Lower leg skin (tissue), 4 donors: ENCODE measurements around the gene CHRM1. TPM values are rescaled to one million over a fixed set of nuclear protein-coding genes. Genes with fewer than 3 reads are reported as not detected.
"Not testable (repeated sequence)": the region's sequence is repeated elsewhere in the genome, so short reads cannot be mapped to it uniquely, and the experiment has no call there.

Source experiments
- DNase-seq, 2 donors: peaks; one replicate each; pipeline ENCODE4 v3.0.0-alpha.2; 2019; ENCODE audit warnings: low spot score in 2 of 2
- H3K4me3 ChIP-seq: fragments of 200-600 bp; sonication (generic); 2 replicates; pipeline ENCODE4 v1.5.1; 2017; ENCODE audit warnings: mild to moderate bottlenecking, low read depth; ENCODE audit not compliant: poor library complexity, severe bottlenecking
- CTCF ChIP-seq, 3 donors: fragments of 450-650 bp; IDR thresholded peaks; one replicate each; pipeline ENCODE4 v1.5.1; 2016; ENCODE audit warnings: antibody characterized with exemption in 3 of 3, mild to moderate bottlenecking in 3 of 3, moderate library complexity in 2 of 3
- POLR2A ChIP-seq, 2 donors: fragments of 450-650 bp; IDR thresholded peaks; one replicate each; pipeline ENCODE4 v1.6.1; 2016 to 2017; ENCODE audit warnings: antibody characterized with exemption in 2 of 2, mild to moderate bottlenecking in 1 of 2, moderate library complexity in 1 of 2
- WGBS, 2 donors: methylation state at CpG; one replicate each; pipeline ENCODE4 v1.1.5; 2018; 5-methylcytosine and 5-hydroxymethylcytosine counted together
- intact Hi-C: fragments of 100-400 bp; cut with DNase I; formaldehyde crosslinking; loops from one replicate; pipeline ENCODE4 v1.15.0; 2023; ENCODE audit warnings: low total_unique reads
- total RNA-seq, 4 donors: library from RNA; depleted of rRNA; stranded (reverse); fragments of >200 nt; gene quantifications; one replicate each; pipeline ENCODE4 v1.1.0, GENCODE V29; 2016

The CHRM1 gene
- total RNA-seq, 4 donors from 2014 or later = 1.5 to 7.6 (median 4.5) TPM

DNA sequence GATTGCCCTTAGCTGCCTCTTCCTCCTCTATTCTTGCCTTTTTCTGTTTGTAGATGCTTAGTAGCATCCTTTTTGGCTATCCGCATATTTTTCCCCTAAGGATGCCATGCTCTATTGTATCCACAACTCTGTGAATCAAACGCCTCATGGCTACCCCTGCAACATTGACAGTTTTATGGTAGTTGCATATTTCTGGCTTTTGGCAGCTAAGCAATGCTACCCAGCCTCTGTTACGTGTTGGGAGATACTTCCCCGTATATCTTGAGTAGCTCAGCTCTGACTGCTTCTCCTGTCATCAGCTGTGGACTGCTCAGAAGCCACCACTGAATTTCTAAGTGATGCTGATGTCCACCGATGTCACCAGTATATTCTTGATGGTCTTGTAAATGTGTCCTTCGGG is 55.5 kb downstream of the CHRM1 start:
- DNase-seq = no peak
- TF ChIP-seq POLR2A (IDR thresholded peaks at IDR 0.05) (no peak), CTCF (IDR thresholded peaks at IDR 0.05) (no peak)
- WGBS, 2 donors = 66 to 74% methylated on average over 6 of the region's 6 CpGs
- intact Hi-C loops = no loop called here
- H3K4me3 ChIP-seq = no peak overlapping the region

DNA sequence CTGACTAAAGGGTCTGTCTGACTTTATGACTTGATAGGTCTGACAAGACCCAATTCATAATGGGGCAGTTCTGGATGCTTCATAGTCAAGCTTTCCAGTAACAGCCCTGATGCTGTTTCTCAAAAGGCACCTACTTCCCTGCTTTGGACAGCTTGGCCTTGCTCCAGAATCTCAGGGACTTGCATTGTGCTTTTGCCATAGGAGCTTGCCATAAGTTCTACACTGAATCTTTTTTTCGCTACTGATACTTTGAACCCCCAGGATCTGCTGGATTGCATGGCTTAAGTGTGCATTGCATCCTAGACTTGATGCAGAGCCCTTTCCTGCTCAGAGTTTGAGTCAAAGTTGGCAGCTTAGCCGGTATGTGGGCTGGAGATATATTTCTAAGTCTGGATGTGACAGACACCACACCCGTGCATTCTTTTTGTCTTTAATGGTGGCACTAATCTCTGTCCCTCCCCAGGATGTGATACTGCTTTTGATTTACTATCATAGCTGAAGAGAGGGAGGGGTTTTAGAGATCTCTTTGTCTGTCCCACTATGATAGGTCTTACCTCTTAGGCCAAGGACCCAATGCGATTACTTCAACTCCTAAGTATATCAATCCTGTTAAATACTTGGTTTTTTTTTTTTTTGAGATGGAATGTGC is 57.4 kb downstream of the CHRM1 start:
- 39 to 51% methylated on average over 4 of the region's 4 CpGs for WGBS, 2 donors
- TF ChIP-seq POLR2A (IDR thresholded peaks at IDR 0.05) (no peak), CTCF (IDR thresholded peaks at IDR 0.05) (no peak)
- no peak overlapping the region for H3K4me3 ChIP-seq
- intact Hi-C loops = no loop called here
- no peak for DNase-seq

DNA sequence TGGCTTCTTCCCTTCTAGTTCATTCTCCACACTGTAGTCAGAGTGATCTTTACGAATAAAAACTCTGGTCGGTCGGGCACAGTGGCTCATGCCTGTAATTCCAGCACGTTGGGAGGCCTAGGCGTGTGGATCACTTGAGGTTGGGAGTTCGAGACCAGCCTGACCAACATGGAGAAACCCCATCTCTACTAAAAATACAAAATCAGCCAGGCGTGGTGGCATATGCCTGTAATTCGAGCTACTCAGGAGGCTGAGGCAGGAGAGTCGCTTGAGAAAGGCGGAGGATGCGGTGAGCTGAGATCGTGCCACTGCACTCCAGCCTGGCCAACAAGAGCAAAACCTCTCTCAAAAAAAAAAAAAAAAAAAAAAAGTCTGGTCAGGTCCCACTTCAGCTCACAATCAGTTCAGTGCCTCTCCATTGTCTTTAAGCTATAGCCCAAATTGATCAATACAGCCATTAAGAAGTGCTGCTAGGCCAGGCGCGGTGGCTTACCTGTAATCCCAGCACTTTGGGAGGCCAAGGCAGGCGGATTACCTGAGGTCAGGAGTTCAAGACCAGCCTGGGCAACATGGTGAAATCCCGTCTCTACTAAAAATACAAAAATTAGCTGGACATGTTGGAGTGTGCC is 59.5 kb downstream of the CHRM1 start:
- H3K4me3 ChIP-seq, intact Hi-C loops, DNase-seq: not testable (repeated sequence)
- 90 to 92% methylated on average over 16 of the region's 16 CpGs for WGBS, 2 donors

- WGBS, 2 donors = 79 to 80% methylated on average over 5 of the region's 5 CpGs
- H3K4me3 ChIP-seq = no peak overlapping the region
- intact Hi-C loops = no loop called here
- DNase-seq = no peak
- TF ChIP-seq CTCF (IDR thresholded peaks at IDR 0.05) (no peak), POLR2A (IDR thresholded peaks at IDR 0.05) (no peak)
These were observed 60.2 kb downstream of the CHRM1 start for GRCh38 chr11:62860835-62861563.

GRCh38 chr11:62859281-62859703 is 61.9 kb downstream of the CHRM1 start:
- DNase-seq, H3K4me3 ChIP-seq: not testable (repeated sequence)
- WGBS, 2 donors = 53 to 63% methylated on average over 8 of the region's 8 CpGs
- intact Hi-C loops = loop anchor here (10.0 kb wide), 1 partner anchor 64 kb away; the partner anchor contains the start of gene TMEM223

Other genes with a start within 250 kb of the CHRM1 start
- 10 to 100 TPM in 2 of 4 donors, 1 to 10 TPM in 2; 7.5 to 12.0 (median 10.3) TPM for gene UQCC3, start 249.7 kb downstream of the CHRM1 start, total RNA-seq
- gene LBHD1, start 249.1 kb downstream of the CHRM1 start, total RNA-seq = 1 to 10 TPM; 2.5 to 4.6 (median 3.1) TPM
- gene UBXN1, start 242.3 kb downstream of the CHRM1 start, total RNA-seq = 100 to 1,000 TPM; 194 to 275 (median 235) TPM
- gene LRRN4CL, start 231.8 kb downstream of the CHRM1 start, total RNA-seq = 10 to 100 TPM in 2 of 4 donors, 1 to 10 TPM in 2; 7.3 to 11.6 (median 9.9) TPM
- gene BSCL2, start 213.9 kb downstream of the CHRM1 start, total RNA-seq = 10 to 100 TPM; 25.4 to 68.2 (median 45.1) TPM
- not detected for gene GNG3, start 213.7 kb downstream of the CHRM1 start, total RNA-seq
- 10 to 100 TPM; 19.9 to 30.8 (median 24.3) TPM for gene HNRNPUL2, start 193.9 kb downstream of the CHRM1 start, total RNA-seq
- gene TTC9C, start 192.9 kb downstream of the CHRM1 start, total RNA-seq = 10 to 100 TPM; 23.7 to 44.7 (median 33.9) TPM
- gene ZBTB3, start 167.2 kb downstream of the CHRM1 start, total RNA-seq = 10 to 100 TPM; 13.4 to 35.4 (median 19.0) TPM
- 10 to 100 TPM; 51.5 to 71.0 (median 57.2) TPM for gene POLR2G, start 159.8 kb downstream of the CHRM1 start, total RNA-seq
- 10 to 100 TPM; 21.0 to 79.2 (median 38.2) TPM for gene TAF6L, start 150.0 kb downstream of the CHRM1 start, total RNA-seq
- 10 to 100 TPM; 62.9 to 82.6 (median 81.0) TPM for gene TMEM179B, start 134.0 kb downstream of the CHRM1 start, total RNA-seq
- 10 to 100 TPM; 12.9 to 41.4 (median 21.0) TPM for gene TMEM223, start 129.4 kb downstream of the CHRM1 start, total RNA-seq
- gene NXF1, start 115.9 kb downstream of the CHRM1 start, total RNA-seq = 100 to 1,000 TPM in 1 of 4 donors, 10 to 100 TPM in 3; 56.6 to 114 (median 79.6) TPM
- 10 to 100 TPM; 30.0 to 47.4 (median 38.4) TPM for gene STX5, start 89.3 kb downstream of the CHRM1 start, total RNA-seq
- gene TEX54, start 88.5 kb downstream of the CHRM1 start, total RNA-seq = not detected
- 10 to 100 TPM; 49.7 to 93.8 (median 64.3) TPM for gene WDR74, start 81.8 kb downstream of the CHRM1 start, total RNA-seq
- 100 to 1,000 TPM; 175 to 190 (median 187) TPM for gene SLC3A2, start 40.5 kb downstream of the CHRM1 start, total RNA-seq
- not detected for gene SLC22A6, start 63.6 kb upstream of the CHRM1 start, total RNA-seq
- not detected for gene SLC22A8, start 94.5 kb upstream of the CHRM1 start, total RNA-seq
- not detected for gene SLC22A24, start 222.9 kb upstream of the CHRM1 start, total RNA-seq